GM13977 (cell line): ENCODE results near the gene ZNF624.
A peak's percentile ranks its signal among the peaks of the same experiment; 100 is the strongest.

Source experiments
- DNase-seq: peaks from one replicate; pipeline ENCODE4 v3.0.0; 2012; ENCODE audit warnings: low spot score
- CTCF ChIP-seq: IDR thresholded peaks from 2 replicates; pipeline ENCODE4 v1.5.1; 2012; ENCODE audit warnings: mild to moderate bottlenecking, control low read depth; ENCODE audit not compliant: insufficient read depth; ENCODE audit errors: extremely low read depth, missing control alignments
- in situ Hi-C: fragments of 300-500 bp; cut with MboI; formaldehyde crosslinking; loops from one replicate; pipeline ENCODE4 v1.12.0; 2022; ENCODE audit warnings: low sequenced_read_pairs, low pct_unique_long_range_greater_than_20kb, mixed read lengths, inconsistent platforms; ENCODE audit not compliant: unreplicated experiment

The ZNF624 gene

DNA sequence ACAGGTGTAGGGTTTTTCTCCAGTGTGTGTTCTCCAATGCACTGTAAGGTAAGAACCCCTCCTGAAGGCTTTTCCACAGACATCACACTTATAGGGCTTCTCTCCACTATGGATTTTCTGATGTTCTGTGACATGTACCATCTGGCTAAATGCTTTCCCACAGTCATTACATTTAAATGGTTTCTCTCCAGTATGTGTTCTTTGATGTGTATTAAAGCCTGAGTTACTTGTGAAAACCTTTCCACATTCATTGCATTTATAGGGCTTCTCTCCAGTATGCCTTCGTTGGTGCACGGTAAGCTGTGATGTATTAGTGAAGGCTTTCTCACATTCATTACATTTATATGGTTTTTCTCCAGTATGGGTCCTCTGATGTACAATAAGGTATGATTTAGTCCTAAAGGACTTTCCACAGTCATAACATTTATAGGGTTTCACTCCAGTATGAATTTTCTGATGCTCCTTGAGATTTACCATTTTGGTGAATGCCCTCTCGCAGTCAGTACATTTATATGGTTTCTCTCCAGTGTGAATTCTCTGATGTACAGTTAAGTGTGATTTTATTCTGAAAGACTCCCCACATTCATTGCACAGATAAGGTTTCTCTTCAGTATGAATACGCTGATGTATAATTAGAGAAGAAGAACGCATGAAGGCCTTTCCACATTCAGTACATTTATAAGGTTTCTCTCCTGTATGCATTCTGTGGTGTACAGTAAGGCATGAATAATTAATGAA, 30.9 kb downstream of the ZNF624 start:
- in situ Hi-C loops, result no loop called here
- TF ChIP-seq CTCF, result no peak
- DNase-seq, result no peak

- no peak for TF ChIP-seq CTCF
- no peak for DNase-seq
- in situ Hi-C loops, result no loop called here
Observed at GRCh38 chr17:16617481-16618060, 36.1 kb downstream of the ZNF624 start.

GRCh38 chr17:16599537-16599936, 54.1 kb downstream of the ZNF624 start:
- no peak for DNase-seq
- in situ Hi-C loops, result no loop called here
- no peak for TF ChIP-seq CTCF

GRCh38 chr17:16593356-16594102, 60.1 kb downstream of the ZNF624 start:
- no peak for DNase-seq
- no peak for TF ChIP-seq CTCF
- in situ Hi-C loops, result no loop called here

DNA sequence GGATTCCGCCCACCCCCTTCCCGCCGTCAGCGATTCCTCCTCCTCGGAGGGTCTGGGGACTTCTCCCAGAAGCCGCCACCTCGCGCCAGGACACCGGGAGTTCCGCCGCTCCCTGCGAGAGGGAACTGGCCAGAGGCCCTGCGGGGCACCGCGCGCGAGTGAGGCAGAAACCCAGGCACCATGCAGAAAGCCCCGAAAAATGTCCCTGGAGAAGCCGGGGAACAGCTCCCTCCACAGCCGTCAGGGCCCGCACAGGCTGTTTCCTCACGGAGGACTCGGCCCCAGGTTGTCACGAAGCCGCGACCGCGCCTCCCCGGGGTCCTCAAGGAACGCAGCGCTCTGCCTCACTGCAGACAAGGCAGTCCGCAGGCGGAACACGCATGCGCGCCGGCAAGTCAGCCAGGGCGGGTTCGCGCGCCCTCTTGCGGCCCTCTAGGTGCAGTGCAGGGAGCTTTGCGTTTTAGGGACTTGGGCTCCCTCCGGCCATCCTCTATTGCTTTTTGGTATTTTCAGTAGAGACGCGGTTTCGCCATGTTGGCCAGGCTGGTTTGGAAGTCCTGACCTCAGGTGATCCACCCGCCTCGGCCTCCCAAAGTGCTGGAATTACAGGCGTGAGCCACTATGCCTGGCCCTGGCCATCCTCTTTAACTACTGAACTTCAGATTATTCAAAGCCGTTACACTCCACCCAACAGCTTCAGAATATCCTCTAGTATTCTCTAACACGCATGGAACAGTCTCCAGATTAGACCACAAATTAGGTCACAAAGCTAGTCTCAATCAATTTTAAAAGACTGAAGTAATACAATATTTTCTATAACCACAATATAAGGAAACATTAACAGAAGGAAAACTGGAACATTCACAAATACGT, 64.3 kb downstream of the ZNF624 start:
- peak; percentile 97 for TF ChIP-seq CTCF
- peak; percentile 95 for DNase-seq
- in situ Hi-C loops, result no loop called here

DNA sequence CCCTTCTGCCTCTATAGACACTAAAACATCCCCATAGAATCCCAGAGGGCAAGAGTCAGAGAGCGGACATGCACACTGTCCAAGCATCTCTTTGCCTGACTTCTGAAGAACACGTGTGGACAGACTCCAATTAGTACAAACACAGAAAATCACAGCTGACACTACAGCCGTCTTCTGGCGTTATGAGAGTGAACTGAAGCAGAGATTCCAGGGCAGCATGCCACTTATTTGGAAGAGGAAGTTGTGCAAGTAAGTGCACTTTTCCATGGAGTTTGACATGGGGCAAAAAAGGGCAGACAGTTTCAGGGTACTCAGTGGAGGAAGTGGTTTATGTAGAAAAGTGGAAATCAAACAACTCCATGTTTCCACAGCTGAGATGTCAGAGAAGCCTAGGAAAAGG, 67.9 kb downstream of the ZNF624 start:
- TF ChIP-seq CTCF, result no peak
- in situ Hi-C loops, result no loop called here
- no peak for DNase-seq
